ENCODE measurements around the gene CAPN8. TPM values are rescaled to one million over a fixed set of nuclear protein-coding genes. Genes with fewer than 3 reads are reported as not detected.
A peak's percentile ranks its signal among the peaks of the same experiment; 100 is the strongest.

The CAPN8 gene
- total and polyA plus RNA-seq, 4 experiments from 2014 or later: 0.32 to 0.55 (median 0.33) TPM; not detected in 1

GRCh38 chr1:223617323-223618070, 48.0 kb downstream of the CAPN8 start:
- no peak for DNase-seq
- no peaks in the 10 kb centered on the region for H3K9me3 ChIP-seq (ENCODE audit: control insufficient read depth in 1 of 2, low read length in 2 of 2)
- H3K4me3 ChIP-seq (ENCODE audit: low read length in 2 of 2): no peak overlapping the region
- no peaks in the 10 kb centered on the region for H3K27me3 Mint-ChIP-seq
- POLR2A ChIA-PET (ENCODE audit: partially characterized antibody): no interaction called here
- no peaks in the 10 kb centered on the region for H3K9me3 Mint-ChIP-seq
- no peaks in the 10 kb centered on the region for H3K36me3 Mint-ChIP-seq
- intact Hi-C loops (cut with micrococcal nuclease): no loop called here
- H3K4me1 ChIP-seq (ENCODE audit: insufficient read depth, low read length): no peaks in the 10 kb centered on the region
- H3K4me3 Mint-ChIP-seq: no peak overlapping the region
- H3K36me3 ChIP-seq (ENCODE audit: insufficient read depth, low read length): no peaks in the 10 kb centered on the region
- no peak overlapping the region for H3K27ac Mint-ChIP-seq
- CTCF ChIA-PET (ENCODE audit: partially characterized antibody): interaction anchor here (0.7 to 1.1 kb wide), 5 partner anchors 10 to 484 kb away, joined by 3 read pairs; no protein-coding TSS in a partner anchor
- H3K27ac ChIP-seq (ENCODE audit: low read depth, low read length): no peak overlapping the region
- no peaks in the 10 kb centered on the region for H3K27me3 ChIP-seq (ENCODE audit: insufficient read depth, low read length)
- H3K4me1 Mint-ChIP-seq: no peaks in the 10 kb centered on the region

- Mint-ChIP-seq H3K36me3 (no peaks in the 10 kb centered on the region), H3K4me1 (peaks cover 0 to 3% (median 1%) of the 10 kb centered on the region in 4 donors), H3K27me3 (no peaks in the 10 kb centered on the region), H3K9me3 (no peaks in the 10 kb centered on the region), H3K27ac (no peak overlapping the region), H3K4me3 (no peak overlapping the region)
- ChIA-PET POLR2A (ENCODE audit: partially characterized antibody) (no interaction called here), CTCF (ENCODE audit: partially characterized antibody) (interaction anchor here (0.7 to 1.1 kb wide), 2 partner anchors 472 to 483 kb away, joined by 3 read pairs; no protein-coding TSS in a partner anchor)
- Histone ChIP-seq H3K27me3 (ENCODE audit: insufficient read depth, low read length) (no peaks in the 10 kb centered on the region), H3K9me3 (ENCODE audit: control insufficient read depth in 1 of 2, low read length in 2 of 2) (no peaks in the 10 kb centered on the region), H3K36me3 (ENCODE audit: insufficient read depth, low read length) (no peaks in the 10 kb centered on the region), H3K4me3 (ENCODE audit: low read length in 2 of 2) (no peak overlapping the region), H3K27ac (ENCODE audit: low read depth, low read length) (no peak overlapping the region), H3K4me1 (ENCODE audit: insufficient read depth, low read length) (no peaks in the 10 kb centered on the region)
- intact Hi-C loops (cut with micrococcal nuclease): no loop called here
- no peak for DNase-seq
These were observed 48.9 kb downstream of the CAPN8 start for GRCh38 chr1:223616586-223616985.

- H3K27me3 ChIP-seq (ENCODE audit: insufficient read depth, low read length): no peaks in the 10 kb centered on the region
- no peaks in the 10 kb centered on the region for H3K4me1 ChIP-seq (ENCODE audit: insufficient read depth, low read length)
- Mint-ChIP-seq H3K36me3 (no peaks in the 10 kb centered on the region), H3K27ac (peak overlapping the region in 2 of 7 donors; percentile 22 to 30), H3K4me1 (peaks cover 0 to 4% (median 2%) of the 10 kb centered on the region in 4 donors), H3K9me3 (no peaks in the 10 kb centered on the region), H3K27me3 (no peaks in the 10 kb centered on the region), H3K4me3 (no peak overlapping the region)
- intact Hi-C loops (cut with micrococcal nuclease): no loop called here
- ChIA-PET POLR2A (ENCODE audit: partially characterized antibody) (no interaction called here), CTCF (ENCODE audit: partially characterized antibody) (interaction anchor here (1.0 to 2.2 kb wide), 5 partner anchors 8 to 55 kb away, joined by 3 to 6 read pairs (median 5); no protein-coding TSS in a partner anchor)
- H3K27ac ChIP-seq (ENCODE audit: low read depth, low read length): no peak overlapping the region
- DNase-seq: no peak
- no peaks in the 10 kb centered on the region for H3K36me3 ChIP-seq (ENCODE audit: insufficient read depth, low read length)
- H3K9me3 ChIP-seq (ENCODE audit: control insufficient read depth in 1 of 2, low read length in 2 of 2): no peaks in the 10 kb centered on the region
- H3K4me3 ChIP-seq (ENCODE audit: low read length in 2 of 2): no peak overlapping the region
These were observed 53.6 kb downstream of the CAPN8 start for GRCh38 chr1:223611936-223612335.

GRCh38 chr1:223609977-223610376, 55.5 kb downstream of the CAPN8 start:
- intact Hi-C loops (cut with micrococcal nuclease): no loop called here
- H3K4me3 ChIP-seq (ENCODE audit: low read length in 2 of 2): no peak overlapping the region
- Mint-ChIP-seq H3K4me1 (peaks cover 0 to 4% (median 2%) of the 10 kb centered on the region in 4 donors), H3K9me3 (no peaks in the 10 kb centered on the region), H3K27me3 (no peaks in the 10 kb centered on the region), H3K4me3 (no peak overlapping the region), H3K27ac (no peak overlapping the region), H3K36me3 (no peaks in the 10 kb centered on the region)
- H3K27me3 ChIP-seq (ENCODE audit: insufficient read depth, low read length): no peaks in the 10 kb centered on the region
- POLR2A ChIA-PET (ENCODE audit: partially characterized antibody): no interaction called here
- H3K36me3 ChIP-seq (ENCODE audit: insufficient read depth, low read length): no peaks in the 10 kb centered on the region
- no peaks in the 10 kb centered on the region for H3K9me3 ChIP-seq (ENCODE audit: control insufficient read depth in 1 of 2, low read length in 2 of 2)
- no peak overlapping the region for H3K27ac ChIP-seq (ENCODE audit: low read depth, low read length)
- H3K4me1 ChIP-seq (ENCODE audit: insufficient read depth, low read length): no peaks in the 10 kb centered on the region
- CTCF ChIA-PET (ENCODE audit: partially characterized antibody): interaction anchor here (0.7 to 1.1 kb wide), 3 partner anchors 9 to 52 kb away, joined by 3 to 4 read pairs (median 4); no protein-coding TSS in a partner anchor
- no peak for DNase-seq

GRCh38 chr1:223609066-223609465, 56.4 kb downstream of the CAPN8 start:
- Mint-ChIP-seq H3K27me3 (no peaks in the 10 kb centered on the region), H3K4me3 (no peak overlapping the region), H3K27ac (no peak overlapping the region), H3K9me3 (no peaks in the 10 kb centered on the region), H3K4me1 (peaks cover 0 to 4% (median 2%) of the 10 kb centered on the region in 4 donors), H3K36me3 (no peaks in the 10 kb centered on the region)
- H3K4me3 ChIP-seq (ENCODE audit: low read length in 2 of 2): no peak overlapping the region
- intact Hi-C loops (cut with micrococcal nuclease): no loop called here
- CTCF ChIA-PET (ENCODE audit: partially characterized antibody): no interaction called here
- H3K27ac ChIP-seq (ENCODE audit: low read depth, low read length): no peak overlapping the region
- DNase-seq: no peak
- no peaks in the 10 kb centered on the region for H3K4me1 ChIP-seq (ENCODE audit: insufficient read depth, low read length)
- no peaks in the 10 kb centered on the region for H3K36me3 ChIP-seq (ENCODE audit: insufficient read depth, low read length)
- no peaks in the 10 kb centered on the region for H3K9me3 ChIP-seq (ENCODE audit: control insufficient read depth in 1 of 2, low read length in 2 of 2)
- H3K27me3 ChIP-seq (ENCODE audit: insufficient read depth, low read length): no peaks in the 10 kb centered on the region
- POLR2A ChIA-PET (ENCODE audit: partially characterized antibody): no interaction called here

GRCh38 chr1:223558512-223558911, 107.0 kb downstream of the CAPN8 start:
- H3K27ac Mint-ChIP-seq: no peak overlapping the region
- ChIA-PET POLR2A (ENCODE audit: partially characterized antibody) (no interaction called here), CTCF (ENCODE audit: partially characterized antibody) (interaction anchor here (1.4 kb wide), 1 partner anchor 51 kb away, joined by 3 read pairs; no protein-coding TSS in a partner anchor)
- Histone ChIP-seq H3K4me3 (ENCODE audit: low read length in 2 of 2) (no peak overlapping the region), H3K27ac (ENCODE audit: low read depth, low read length) (no peak overlapping the region), H3K4me1 (ENCODE audit: insufficient read depth, low read length) (no peaks in the 10 kb centered on the region), H3K9me3 (ENCODE audit: control insufficient read depth in 1 of 2, low read length in 2 of 2) (no peaks in the 10 kb centered on the region), H3K27me3 (ENCODE audit: insufficient read depth, low read length) (no peaks in the 10 kb centered on the region), H3K36me3 (ENCODE audit: insufficient read depth, low read length) (no peaks in the 10 kb centered on the region)
- H3K4me3 Mint-ChIP-seq: no peak overlapping the region
- intact Hi-C loops (cut with micrococcal nuclease): no loop called here
- no peaks in the 10 kb centered on the region for H3K27me3 Mint-ChIP-seq
- no peaks in the 10 kb centered on the region for H3K4me1 Mint-ChIP-seq
- DNase-seq: no peak
- no peaks in the 10 kb centered on the region for H3K9me3 Mint-ChIP-seq
- H3K36me3 Mint-ChIP-seq: no peaks in the 10 kb centered on the region

- no peaks in the 10 kb centered on the region for H3K27me3 ChIP-seq (ENCODE audit: insufficient read depth, low read length)
- H3K9me3 ChIP-seq (ENCODE audit: control insufficient read depth in 1 of 2, low read length in 2 of 2): no peaks in the 10 kb centered on the region
- H3K4me1 ChIP-seq (ENCODE audit: insufficient read depth, low read length): no peaks in the 10 kb centered on the region
- ChIA-PET CTCF (ENCODE audit: partially characterized antibody) (interaction anchor here (1.3 to 1.6 kb wide), 3 partner anchors 53 to 56 kb away, joined by 3 to 6 read pairs (median 5); no protein-coding TSS in a partner anchor), POLR2A (ENCODE audit: partially characterized antibody) (no interaction called here)
- H3K9me3 Mint-ChIP-seq: no peaks in the 10 kb centered on the region
- H3K27me3 Mint-ChIP-seq: no peaks in the 10 kb centered on the region
- DNase-seq: no peak
- no peaks in the 10 kb centered on the region for H3K36me3 Mint-ChIP-seq
- intact Hi-C loops (cut with micrococcal nuclease): no loop called here
- no peak overlapping the region for H3K4me3 Mint-ChIP-seq
- no peaks in the 10 kb centered on the region for H3K36me3 ChIP-seq (ENCODE audit: insufficient read depth, low read length)
- H3K27ac ChIP-seq (ENCODE audit: low read depth, low read length): no peak overlapping the region
- H3K4me1 Mint-ChIP-seq: no peaks in the 10 kb centered on the region
- H3K4me3 ChIP-seq (ENCODE audit: low read length in 2 of 2): no peak overlapping the region
- H3K27ac Mint-ChIP-seq: no peak overlapping the region
These were observed 108.4 kb downstream of the CAPN8 start for GRCh38 chr1:223557130-223557475.
